Measurements from ENCODE around the gene NR2F1. TPM values are rescaled to one million over a fixed set of nuclear protein-coding genes. Genes with fewer than 3 reads are reported as not detected.

The NR2F1 gene
- total and polyA plus RNA-seq, 2 donors (not counting 1 experiment from before 2014, with no cell fraction given), result 64.4 to 90.8 TPM

DNA sequence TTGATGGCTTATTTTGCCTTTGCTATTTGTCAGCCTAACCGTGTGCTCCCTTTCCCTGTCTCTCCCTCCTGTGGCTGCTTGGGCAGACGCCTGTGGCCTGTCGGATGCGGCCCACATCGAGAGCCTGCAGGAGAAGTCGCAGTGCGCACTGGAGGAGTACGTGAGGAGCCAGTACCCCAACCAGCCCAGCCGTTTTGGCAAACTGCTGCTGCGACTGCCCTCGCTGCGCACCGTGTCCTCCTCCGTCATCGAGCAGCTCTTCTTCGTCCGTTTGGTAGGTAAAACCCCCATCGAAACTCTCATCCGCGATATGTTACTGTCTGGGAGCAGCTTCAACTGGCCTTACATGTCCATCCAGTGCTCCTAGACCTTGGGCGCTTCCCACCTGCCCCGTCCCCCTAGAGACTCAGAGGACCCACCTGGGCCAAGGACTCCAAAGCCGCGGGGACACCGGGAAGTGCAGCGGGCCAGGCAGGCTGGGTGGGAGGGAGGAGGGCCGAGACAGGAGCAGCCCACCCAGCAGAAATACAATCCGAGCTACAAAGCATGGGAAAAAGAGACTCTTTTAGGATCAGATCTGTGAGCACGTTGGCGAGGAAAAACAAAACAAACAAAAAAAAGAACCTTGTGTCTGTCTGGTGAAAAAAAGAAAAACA, 10.6 kb downstream of the NR2F1 start:
- Histone ChIP-seq H3K27me3 (ENCODE audit: control insufficient read depth, insufficient read depth, low read length) (no peaks in the 10 kb centered on the region), H4K20me1 (ENCODE audit: control insufficient read depth, extremely low read depth, insufficient read depth, low read length) (no peaks in the 10 kb centered on the region), H2AFZ (ENCODE audit: low read length) (no peak overlapping the region), H3K9me3 (ENCODE audit: control insufficient read depth, insufficient read depth, low read depth, low read length) (no peaks in the 10 kb centered on the region), H3K36me3 (ENCODE audit: control insufficient read depth, insufficient read depth, low read length) (peaks cover 4% of the 10 kb centered on the region), H3K4me1 (ENCODE audit: control insufficient read depth, extremely low read depth, insufficient read depth, low read length) (peaks cover 15% of the 10 kb centered on the region), H3K79me2 (ENCODE audit: control insufficient read depth, insufficient read depth, low read length) (peaks cover 86% of the 10 kb centered on the region), H3K9ac (ENCODE audit: insufficient read depth, low read length) (peak overlapping the region; percentile 5), H3K27ac (ENCODE audit: insufficient read depth, low read length) (peak overlapping the region; percentile 26), H3K4me2 (ENCODE audit: extremely low read depth, insufficient read depth, low read length) (peak overlapping the region; percentile 71), H3K4me3 (replicated peaks in 1 of 4; ENCODE audit: control extremely low read depth in 1 of 4, insufficient read depth in 1 of 4, low read depth in 3 of 4, low read length in 4 of 4) (peak overlapping the region; percentile 0 to 49 (median 21))
- TF ChIP-seq, protein P1, sequence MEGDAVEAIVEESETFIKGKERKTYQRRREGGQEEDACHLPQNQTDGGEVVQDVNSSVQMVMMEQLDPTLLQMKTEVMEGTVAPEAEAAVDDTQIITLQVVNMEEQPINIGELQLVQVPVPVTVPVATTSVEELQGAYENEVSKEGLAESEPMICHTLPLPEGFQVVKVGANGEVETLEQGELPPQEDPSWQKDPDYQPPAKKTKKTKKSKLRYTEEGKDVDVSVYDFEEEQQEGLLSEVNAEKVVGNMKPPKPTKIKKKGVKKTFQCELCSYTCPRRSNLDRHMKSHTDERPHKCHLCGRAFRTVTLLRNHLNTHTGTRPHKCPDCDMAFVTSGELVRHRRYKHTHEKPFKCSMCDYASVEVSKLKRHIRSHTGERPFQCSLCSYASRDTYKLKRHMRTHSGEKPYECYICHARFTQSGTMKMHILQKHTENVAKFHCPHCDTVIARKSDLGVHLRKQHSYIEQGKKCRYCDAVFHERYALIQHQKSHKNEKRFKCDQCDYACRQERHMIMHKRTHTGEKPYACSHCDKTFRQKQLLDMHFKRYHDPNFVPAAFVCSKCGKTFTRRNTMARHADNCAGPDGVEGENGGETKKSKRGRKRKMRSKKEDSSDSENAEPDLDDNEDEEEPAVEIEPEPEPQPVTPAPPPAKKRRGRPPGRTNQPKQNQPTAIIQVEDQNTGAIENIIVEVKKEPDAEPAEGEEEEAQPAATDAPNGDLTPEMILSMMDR (conservative IDR thresholded peaks at IDR 0.05 in 1 of 2, IDR thresholded peaks at IDR 0.05 in 1 of 2; ENCODE audit: low read depth in 1 of 2, low read length in 2 of 2), result peak in 1 of 2 donors; percentile 19
- no peak for TF ChIP-seq EZH2 (IDR thresholded peaks at IDR 0.05; ENCODE audit: low read length, missing control alignments)
- no peak for DNase-seq (ENCODE audit: low read depth in 2 of 2)

DNA sequence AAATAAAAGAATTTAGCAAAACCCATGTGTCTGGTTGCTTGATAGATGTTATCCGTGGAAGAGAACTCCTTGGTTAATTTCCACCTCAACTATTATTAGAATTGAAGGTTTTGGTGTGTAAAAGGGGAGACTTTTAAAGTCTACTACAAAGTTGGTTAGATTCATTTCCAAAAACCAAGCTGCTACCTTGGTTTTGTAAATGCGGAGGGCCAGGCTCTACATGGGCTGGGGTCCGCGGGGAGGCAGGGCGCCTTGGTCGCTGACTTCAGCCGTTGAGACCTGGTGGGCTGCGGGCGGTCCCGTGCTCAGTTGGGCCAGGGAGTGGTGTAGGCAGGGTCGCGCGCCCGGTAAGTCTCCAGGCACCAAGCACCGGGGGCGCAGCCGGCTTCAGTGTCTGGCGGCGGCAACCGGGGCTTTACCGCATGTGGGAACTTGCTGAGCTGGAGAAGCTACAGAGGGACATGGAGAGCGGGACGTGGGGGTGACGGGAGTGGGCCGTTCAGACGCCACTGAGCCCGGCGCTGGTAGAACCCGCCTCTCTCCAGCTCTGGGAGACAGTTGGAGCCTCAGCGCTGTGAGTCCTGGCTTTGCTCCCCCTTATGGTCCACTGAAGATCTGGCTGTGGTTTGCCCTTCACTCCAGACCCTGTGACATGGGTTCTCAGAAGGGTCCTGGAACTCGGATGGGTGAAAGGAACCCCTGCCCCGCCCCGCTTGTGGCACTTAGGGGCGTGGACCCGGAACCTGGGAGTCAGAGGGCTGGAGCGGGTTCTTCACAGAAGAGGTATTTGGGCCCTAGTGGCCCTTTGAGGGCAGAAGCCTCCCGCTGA, 11.8 kb downstream of the NR2F1 start:
- H3K27ac ChIP-seq (ENCODE audit: insufficient read depth, low read length), result peak overlapping the region; percentile 57
- H3K4me2 ChIP-seq (ENCODE audit: extremely low read depth, insufficient read depth, low read length), result peak overlapping the region; percentile 16
- peaks cover 77% of the 10 kb centered on the region for H3K79me2 ChIP-seq (ENCODE audit: control insufficient read depth, insufficient read depth, low read length)
- peaks cover 21% of the 10 kb centered on the region for H3K4me1 ChIP-seq (ENCODE audit: control insufficient read depth, extremely low read depth, insufficient read depth, low read length)
- peak overlapping the region in 1 of 4 experiments; percentile 33 for H3K4me3 ChIP-seq (replicated peaks in 1 of 4; ENCODE audit: control extremely low read depth in 1 of 4, insufficient read depth in 1 of 4, low read depth in 3 of 4, low read length in 4 of 4)
- no peaks in the 10 kb centered on the region for H3K9me3 ChIP-seq (ENCODE audit: control insufficient read depth, insufficient read depth, low read depth, low read length)
- H3K27me3 ChIP-seq (ENCODE audit: control insufficient read depth, insufficient read depth, low read length), result no peaks in the 10 kb centered on the region
- TF ChIP-seq, protein P1 (conservative IDR thresholded peaks at IDR 0.05 in 1 of 2, IDR thresholded peaks at IDR 0.05 in 1 of 2; ENCODE audit: low read depth in 1 of 2, low read length in 2 of 2), result peak in 1 of 2 donors; percentile 19
- no peak for TF ChIP-seq EZH2 (IDR thresholded peaks at IDR 0.05; ENCODE audit: low read length, missing control alignments)
- DNase-seq (ENCODE audit: low read depth in 2 of 2), result peak in 1 of 2 donors; percentile 51
- H3K36me3 ChIP-seq (ENCODE audit: control insufficient read depth, insufficient read depth, low read length), result peaks cover 4% of the 10 kb centered on the region
- no peak overlapping the region for H2AFZ ChIP-seq (ENCODE audit: low read length)
- no peaks in the 10 kb centered on the region for H4K20me1 ChIP-seq (ENCODE audit: control insufficient read depth, extremely low read depth, insufficient read depth, low read length)
- H3K9ac ChIP-seq (ENCODE audit: insufficient read depth, low read length), result peak overlapping the region; percentile 25

DNA sequence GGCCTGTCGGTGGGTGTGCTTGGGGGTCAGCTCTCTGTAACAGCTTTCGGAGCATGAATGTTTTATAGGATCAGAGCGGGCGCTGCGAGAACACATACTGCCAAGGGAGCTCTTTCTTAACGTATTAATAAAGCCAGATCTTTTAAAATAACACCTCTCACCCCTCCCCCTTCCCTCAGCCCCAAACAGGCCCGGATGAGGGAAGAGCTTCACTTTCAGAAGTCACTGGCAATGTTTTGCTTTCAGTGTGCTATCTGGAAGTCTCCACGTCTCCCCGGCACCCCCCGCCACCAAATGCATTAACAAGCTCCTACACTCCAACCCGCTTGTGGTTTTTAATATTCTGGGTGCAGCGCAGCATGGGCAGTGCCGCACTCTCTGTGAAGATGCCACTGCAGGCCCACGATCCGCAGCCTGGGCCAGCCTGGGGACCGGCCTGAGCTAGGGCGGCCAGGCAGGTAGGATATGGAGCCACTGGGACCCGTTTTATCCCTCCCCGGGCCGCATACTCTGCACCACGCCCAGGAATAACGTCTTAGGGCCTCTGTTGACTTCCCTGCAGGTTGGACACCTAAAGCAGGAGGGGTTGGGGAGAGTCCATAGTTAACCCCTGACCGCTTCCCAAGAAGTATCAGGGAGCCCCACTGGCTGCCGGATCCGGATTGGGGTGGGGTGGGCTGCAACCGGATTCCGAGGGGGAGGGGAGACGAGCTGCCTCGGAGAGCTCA, 12.6 kb downstream of the NR2F1 start:
- H3K27ac ChIP-seq (ENCODE audit: insufficient read depth, low read length), result peak overlapping the region; percentile 57
- H3K36me3 ChIP-seq (ENCODE audit: control insufficient read depth, insufficient read depth, low read length), result peaks cover 4% of the 10 kb centered on the region
- H3K9me3 ChIP-seq (ENCODE audit: control insufficient read depth, insufficient read depth, low read depth, low read length), result no peaks in the 10 kb centered on the region
- peaks cover 71% of the 10 kb centered on the region for H3K79me2 ChIP-seq (ENCODE audit: control insufficient read depth, insufficient read depth, low read length)
- H4K20me1 ChIP-seq (ENCODE audit: control insufficient read depth, extremely low read depth, insufficient read depth, low read length), result no peaks in the 10 kb centered on the region
- no peak for DNase-seq (ENCODE audit: low read depth in 2 of 2)
- H3K27me3 ChIP-seq (ENCODE audit: control insufficient read depth, insufficient read depth, low read length), result no peaks in the 10 kb centered on the region
- H3K4me2 ChIP-seq (ENCODE audit: extremely low read depth, insufficient read depth, low read length), result no peak overlapping the region
- H3K4me3 ChIP-seq (replicated peaks in 1 of 4; ENCODE audit: control extremely low read depth in 1 of 4, insufficient read depth in 1 of 4, low read depth in 3 of 4, low read length in 4 of 4), result peak overlapping the region in 1 of 4 experiments; percentile 33
- peaks cover 21% of the 10 kb centered on the region for H3K4me1 ChIP-seq (ENCODE audit: control insufficient read depth, extremely low read depth, insufficient read depth, low read length)
- H2AFZ ChIP-seq (ENCODE audit: low read length), result no peak overlapping the region
- peak overlapping the region; percentile 27 for H3K9ac ChIP-seq (ENCODE audit: insufficient read depth, low read length)
- no peak for TF ChIP-seq EZH2 (IDR thresholded peaks at IDR 0.05; ENCODE audit: low read length, missing control alignments)
- TF ChIP-seq, protein P1 (conservative IDR thresholded peaks at IDR 0.05 in 1 of 2, IDR thresholded peaks at IDR 0.05 in 1 of 2; ENCODE audit: low read depth in 1 of 2, low read length in 2 of 2), result no peak

Measured in fibroblast of lung (primary cell).